ENCODE data around the gene CHIC2.

Gene CHIC2

GRCh38 chr4:53987761-53988171 is 76.6 kb downstream of the CHIC2 start:
- Histone ChIP-seq H4K20me1 (ENCODE audit: insufficient read depth, low read length) (no peaks in the 10 kb centered on the region), H3K36me3 (replicated peaks; ENCODE audit: insufficient read depth, low read length) (no peaks in the 10 kb centered on the region), H2AFZ (ENCODE audit: low read length) (no peak overlapping the region), H3K79me2 (ENCODE audit: low read length) (no peaks in the 10 kb centered on the region), H3K4me3 (ENCODE audit: low read length) (no peak overlapping the region), H3K9me2 (replicated peaks; ENCODE audit: insufficient read depth, low read length) (no peaks in the 10 kb centered on the region), H3K4me1 (ENCODE audit: low read length) (no peaks in the 10 kb centered on the region), H3K9me3 (replicated peaks; ENCODE audit: insufficient read depth, low read length) (no peaks in the 10 kb centered on the region), H3K27ac (ENCODE audit: low read length) (no peak overlapping the region), H3K9ac (ENCODE audit: low read length) (no peak overlapping the region), H3K4me2 (ENCODE audit: low read depth, low read length) (no peak overlapping the region), H3K27me3 (replicated peaks; ENCODE audit: insufficient read depth, low read length) (no peaks in the 10 kb centered on the region), H3F3A (ENCODE audit: insufficient read depth, low read length) (no peaks in the 10 kb centered on the region)
- no peak for DNase-seq
- no peak for TF ChIP-seq EZH2phosphoT487 (IDR thresholded peaks at IDR 0.05; ENCODE audit: low read length)
- TF ChIP-seq CTCF (IDR thresholded peaks at IDR 0.05; ENCODE audit: low read length) = no peak
- no peak for TF ChIP-seq EZH2 (optimal IDR thresholded peaks at IDR 0.05; ENCODE audit: low read depth, low read length)

GRCh38 chr4:53986062-53986461 is 78.3 kb downstream of the CHIC2 start:
- Histone ChIP-seq H3K36me3 (replicated peaks; ENCODE audit: insufficient read depth, low read length) (no peaks in the 10 kb centered on the region), H3K27ac (ENCODE audit: low read length) (no peak overlapping the region), H3F3A (ENCODE audit: insufficient read depth, low read length) (no peaks in the 10 kb centered on the region), H3K9me2 (replicated peaks; ENCODE audit: insufficient read depth, low read length) (no peaks in the 10 kb centered on the region), H3K4me3 (ENCODE audit: low read length) (no peak overlapping the region), H3K4me1 (ENCODE audit: low read length) (no peaks in the 10 kb centered on the region), H3K4me2 (ENCODE audit: low read depth, low read length) (no peak overlapping the region), H4K20me1 (ENCODE audit: insufficient read depth, low read length) (no peaks in the 10 kb centered on the region), H2AFZ (ENCODE audit: low read length) (no peak overlapping the region), H3K9ac (ENCODE audit: low read length) (no peak overlapping the region), H3K9me3 (replicated peaks; ENCODE audit: insufficient read depth, low read length) (no peaks in the 10 kb centered on the region), H3K27me3 (replicated peaks; ENCODE audit: insufficient read depth, low read length) (no peaks in the 10 kb centered on the region), H3K79me2 (ENCODE audit: low read length) (no peaks in the 10 kb centered on the region)
- DNase-seq = no peak
- TF ChIP-seq CTCF (IDR thresholded peaks at IDR 0.05; ENCODE audit: low read length) = no peak
- TF ChIP-seq EZH2phosphoT487 (IDR thresholded peaks at IDR 0.05; ENCODE audit: low read length) = no peak
- TF ChIP-seq EZH2 (optimal IDR thresholded peaks at IDR 0.05; ENCODE audit: low read depth, low read length) = no peak

DNA sequence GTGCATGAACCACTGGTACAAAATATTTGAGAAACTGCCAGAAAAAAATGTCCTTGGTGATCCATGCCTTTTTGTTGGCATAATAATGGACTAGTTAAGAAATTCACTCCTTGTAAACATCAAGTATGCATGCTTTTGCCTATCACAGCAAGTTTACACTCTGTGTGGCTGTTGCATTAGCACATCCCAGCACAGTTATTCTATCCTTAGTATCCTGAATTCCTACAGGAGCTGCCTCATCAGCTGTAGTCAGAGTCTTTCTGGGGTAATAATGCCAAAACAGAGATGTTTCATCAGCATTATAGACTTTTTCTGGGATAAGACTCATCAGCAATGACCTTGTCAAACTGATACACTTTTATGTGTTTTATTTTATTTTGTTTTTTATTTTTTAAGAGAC is 82.8 kb downstream of the CHIC2 start:
- H3F3A ChIP-seq (ENCODE audit: insufficient read depth, low read length) = no peaks in the 10 kb centered on the region

More for the DNA sequence above, 82.8 kb downstream of the CHIC2 start:
- H3K9ac ChIP-seq (ENCODE audit: low read length) = no peak overlapping the region
- H3K4me2 ChIP-seq (ENCODE audit: low read depth, low read length) = no peak overlapping the region
- H3K9me2 ChIP-seq (replicated peaks; ENCODE audit: insufficient read depth, low read length) = no peaks in the 10 kb centered on the region
- H3K4me3 ChIP-seq (ENCODE audit: low read length) = no peak overlapping the region
- H3K36me3 ChIP-seq (replicated peaks; ENCODE audit: insufficient read depth, low read length) = no peaks in the 10 kb centered on the region
- DNase-seq = no peak
- no peaks in the 10 kb centered on the region for H3K4me1 ChIP-seq (ENCODE audit: low read length)
- no peaks in the 10 kb centered on the region for H4K20me1 ChIP-seq (ENCODE audit: insufficient read depth, low read length)
- H3K27ac ChIP-seq (ENCODE audit: low read length) = no peak overlapping the region
- H3K79me2 ChIP-seq (ENCODE audit: low read length) = no peaks in the 10 kb centered on the region
- no peaks in the 10 kb centered on the region for H3K27me3 ChIP-seq (replicated peaks; ENCODE audit: insufficient read depth, low read length)
- no peaks in the 10 kb centered on the region for H3K9me3 ChIP-seq (replicated peaks; ENCODE audit: insufficient read depth, low read length)
- H2AFZ ChIP-seq (ENCODE audit: low read length) = no peak overlapping the region
- no peak for TF ChIP-seq CTCF (IDR thresholded peaks at IDR 0.05; ENCODE audit: low read length)

Measured in MM.1S (cell line).